Rectal smooth muscle tissue (tissue), 1 donor: ENCODE data around the gene HLCS.

Experiments used
- H3K27ac ChIP-seq: one replicate; pipeline ENCODE4 v1.7.0; 2013; ENCODE audit warnings: low read depth, low read length, inconsistent platforms
- H3K27me3 ChIP-seq: one replicate; pipeline ENCODE4 v1.7.0; 2013; ENCODE audit warnings: low read length; ENCODE audit not compliant: control insufficient read depth, insufficient read depth
- H3K36me3 ChIP-seq: one replicate; pipeline ENCODE4 v1.7.0; 2013; ENCODE audit warnings: low read length; ENCODE audit not compliant: control insufficient read depth, insufficient read depth
- H3K4me1 ChIP-seq: one replicate; pipeline ENCODE4 v1.7.0; 2013; ENCODE audit warnings: low read length; ENCODE audit not compliant: control insufficient read depth, insufficient read depth
- H3K4me3 ChIP-seq: one replicate; pipeline ENCODE4 v1.7.0; 2013; ENCODE audit warnings: low read length
- H3K9ac ChIP-seq: one replicate; pipeline ENCODE4 v1.7.0; 2013; ENCODE audit warnings: low read length

The HLCS gene

GRCh38 chr21:36708286-36709029 lies 258.0 kb downstream of the HLCS start:
- H3K27me3 ChIP-seq, result peaks cover 69% of the 10 kb centered on the region
- no peak overlapping the region for H3K9ac ChIP-seq
- no peaks in the 10 kb centered on the region for H3K36me3 ChIP-seq
- no peaks in the 10 kb centered on the region for H3K4me1 ChIP-seq
- H3K27ac ChIP-seq, result no peak overlapping the region
- peak overlapping the region; percentile 37 for H3K4me3 ChIP-seq

DNA sequence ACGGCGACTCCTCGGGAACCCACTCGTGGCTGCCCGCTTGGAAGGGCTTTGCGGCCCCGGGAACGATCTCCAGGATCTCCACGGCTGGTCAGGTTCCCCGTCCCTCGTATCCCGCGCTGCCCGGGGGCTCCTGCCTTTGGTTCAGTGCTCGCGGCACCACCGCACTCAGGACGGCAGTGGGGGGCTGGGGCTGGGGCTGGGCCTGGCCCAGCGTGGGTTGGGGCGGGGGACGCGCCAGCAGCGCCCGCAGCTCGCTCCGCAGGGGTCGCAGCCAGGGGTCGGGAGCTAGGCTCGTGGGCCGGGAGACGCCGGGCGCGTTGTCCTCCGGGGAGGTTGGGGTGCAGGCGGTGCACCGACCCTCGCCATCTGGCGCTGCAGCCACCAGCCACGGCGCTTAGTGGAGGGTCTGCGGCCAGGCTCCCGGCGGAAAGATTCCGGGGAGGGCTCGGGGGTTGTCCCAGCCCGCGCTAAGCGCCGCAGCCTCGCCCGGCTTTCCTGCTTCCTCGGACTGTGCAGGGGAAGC lies 258.6 kb downstream of the HLCS start:
- H3K4me1 ChIP-seq, result no peaks in the 10 kb centered on the region

DNA sequence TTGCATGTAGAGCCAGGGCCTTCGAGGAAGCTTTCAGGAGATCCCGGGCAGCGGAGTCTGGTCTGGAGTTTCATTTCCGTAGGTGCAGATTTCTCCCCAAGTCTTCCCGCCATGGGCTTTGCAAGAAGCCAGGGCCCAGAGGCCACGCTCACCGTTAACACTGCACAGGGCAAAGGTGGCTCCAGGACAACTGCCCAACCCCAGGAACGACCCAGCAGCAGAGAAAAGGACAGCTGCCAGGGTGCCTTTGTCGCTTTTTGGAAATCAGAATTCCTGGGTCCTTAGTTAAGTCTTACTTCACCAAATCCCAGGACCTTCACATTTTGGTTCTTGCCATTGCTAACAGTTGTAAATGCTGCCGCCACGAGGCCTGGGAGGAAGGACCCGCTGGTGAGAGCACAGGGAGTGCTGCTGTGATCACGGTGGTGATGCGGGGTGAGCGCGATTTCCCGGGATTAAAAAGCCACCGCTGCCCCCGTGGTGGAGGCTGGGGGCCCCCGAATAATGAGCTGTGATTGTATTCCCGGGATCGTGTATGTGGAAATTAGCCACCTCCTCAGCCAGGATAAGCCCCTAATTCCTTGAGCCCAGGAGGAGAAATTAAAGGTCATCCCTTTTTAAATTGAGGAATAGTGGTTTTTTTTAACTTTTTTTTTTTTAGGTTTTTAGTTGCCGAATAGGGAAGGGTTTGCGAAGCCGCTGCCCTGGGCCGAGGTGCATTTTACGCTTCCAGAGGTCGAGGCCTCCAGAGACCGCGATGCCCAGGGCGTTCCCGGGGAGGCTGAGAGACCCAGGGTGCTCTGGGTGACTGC lies 259.3 kb downstream of the HLCS start:
- Histone ChIP-seq H3K4me3 (no peak overlapping the region), H3K9ac (no peak overlapping the region), H3K4me1 (no peaks in the 10 kb centered on the region), H3K27me3 (peaks cover 69% of the 10 kb centered on the region), H3K36me3 (no peaks in the 10 kb centered on the region), H3K27ac (no peak overlapping the region)

More for the DNA sequence above, 258.6 kb downstream of the HLCS start:
- Histone ChIP-seq H3K27me3 (peaks cover 71% of the 10 kb centered on the region), H3K36me3 (no peaks in the 10 kb centered on the region), H3K4me3 (peak overlapping the region; percentile 37), H3K9ac (no peak overlapping the region), H3K27ac (no peak overlapping the region)

DNA sequence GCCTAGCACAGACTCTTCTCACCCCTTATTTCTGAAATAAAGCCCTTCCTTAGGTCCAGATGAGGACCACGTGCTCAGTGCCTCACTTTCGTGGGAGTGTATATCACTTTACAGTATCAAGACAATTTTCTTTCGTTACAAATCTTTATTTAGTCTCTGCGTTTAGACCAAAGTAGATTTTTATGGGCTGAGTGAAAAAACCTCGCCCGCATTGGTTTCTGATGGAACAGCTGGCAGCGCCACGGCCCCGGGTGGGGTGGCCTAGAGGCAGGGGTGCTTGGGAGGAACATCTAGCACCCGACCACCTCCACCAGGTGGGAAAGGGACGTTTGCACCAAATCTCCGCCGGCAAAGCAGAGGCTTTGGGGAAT lies 260.0 kb downstream of the HLCS start:
- H3K4me3 ChIP-seq, result no peak overlapping the region
- no peaks in the 10 kb centered on the region for H3K36me3 ChIP-seq
- no peak overlapping the region for H3K9ac ChIP-seq
- H3K27me3 ChIP-seq, result peaks cover 76% of the 10 kb centered on the region
- no peaks in the 10 kb centered on the region for H3K4me1 ChIP-seq
- no peak overlapping the region for H3K27ac ChIP-seq

DNA sequence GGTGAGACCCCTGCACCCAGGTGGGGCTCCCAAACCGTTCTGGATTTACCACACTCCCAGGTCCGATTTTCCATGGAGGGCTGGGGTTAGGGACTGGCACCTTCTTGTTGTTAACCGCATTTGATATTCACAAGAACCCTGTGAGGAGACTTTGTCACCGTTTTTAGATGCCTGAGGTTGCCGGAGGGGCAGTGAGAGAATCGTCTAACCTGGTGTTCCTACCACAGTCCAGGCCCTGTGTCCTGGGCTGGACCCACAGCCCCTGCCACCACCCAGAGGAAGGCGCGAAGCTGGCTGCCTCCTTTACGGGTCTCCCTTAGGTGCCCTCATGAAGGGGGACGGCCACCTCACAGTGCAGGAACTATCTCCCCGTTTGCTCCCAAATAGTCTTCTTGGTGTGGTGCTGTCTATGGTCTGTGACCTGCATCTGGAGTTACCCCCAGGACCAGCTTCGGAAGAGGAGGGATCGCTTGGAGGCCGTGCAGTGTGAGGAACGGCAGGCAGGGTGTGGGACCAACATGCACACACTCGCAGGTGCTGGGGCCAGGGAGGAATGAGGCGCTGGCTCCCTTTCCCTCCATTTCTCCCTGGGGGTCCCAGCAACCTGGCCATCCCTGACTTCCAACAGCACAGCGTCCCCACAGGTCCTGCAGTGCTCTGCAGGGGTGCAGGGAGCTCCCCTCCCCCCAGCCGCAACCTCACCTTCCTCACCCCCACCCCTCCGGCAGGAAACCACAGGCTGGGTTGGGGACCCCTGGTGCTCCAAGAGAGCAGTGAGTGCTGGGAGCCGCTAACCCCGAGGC lies 260.6 kb downstream of the HLCS start:
- H3K36me3 ChIP-seq, result no peaks in the 10 kb centered on the region
- no peaks in the 10 kb centered on the region for H3K4me1 ChIP-seq
- no peak overlapping the region for H3K27ac ChIP-seq
- peaks cover 77% of the 10 kb centered on the region for H3K27me3 ChIP-seq
- H3K4me3 ChIP-seq, result no peak overlapping the region
- H3K9ac ChIP-seq, result no peak overlapping the region

DNA sequence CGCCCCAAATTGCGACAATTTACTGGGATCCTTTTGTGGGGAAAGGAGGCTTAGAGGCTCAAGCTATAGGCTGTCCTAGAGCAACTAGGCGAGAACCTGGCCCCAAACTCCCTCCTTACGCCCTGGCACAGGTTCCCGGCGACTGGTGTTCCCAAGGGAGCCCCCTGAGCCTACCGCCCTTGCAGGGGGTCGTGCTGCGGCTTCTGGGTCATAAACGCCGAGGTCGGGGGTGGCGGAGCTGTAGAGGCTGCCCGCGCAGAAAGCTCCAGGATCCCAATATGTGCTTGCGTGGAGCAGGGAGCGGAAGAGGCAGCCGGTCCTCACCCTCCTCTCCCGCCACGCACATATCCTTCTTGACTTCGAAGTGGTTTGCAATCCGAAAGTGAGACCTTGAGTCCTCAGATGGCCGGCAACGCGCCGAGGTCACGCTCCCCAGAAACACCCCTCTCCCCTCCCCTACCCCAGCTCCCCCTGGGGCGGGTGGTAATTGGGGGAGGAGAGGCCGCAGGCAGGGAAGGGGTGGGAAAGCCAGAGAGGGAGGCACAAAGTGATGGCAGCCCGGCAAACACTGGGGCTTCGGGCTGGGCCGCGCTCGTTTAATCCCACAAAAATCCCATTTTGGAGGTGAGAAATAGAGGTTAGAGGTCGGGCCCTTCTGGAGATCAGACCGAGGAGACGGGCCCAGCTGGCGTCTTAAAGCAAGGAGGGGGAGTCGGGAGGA lies 261.4 kb downstream of the HLCS start:
- Histone ChIP-seq H3K4me1 (no peaks in the 10 kb centered on the region), H3K27ac (no peak overlapping the region), H3K9ac (no peak overlapping the region), H3K27me3 (peaks cover 81% of the 10 kb centered on the region), H3K36me3 (no peaks in the 10 kb centered on the region), H3K4me3 (peak overlapping the region; percentile 21)

- Histone ChIP-seq H3K4me3 (no peak overlapping the region), H3K4me1 (no peaks in the 10 kb centered on the region), H3K27ac (no peak overlapping the region), H3K9ac (no peak overlapping the region), H3K27me3 (peaks cover 81% of the 10 kb centered on the region), H3K36me3 (no peaks in the 10 kb centered on the region)
Measured at GRCh38 chr21:36704281-36704957, 262.1 kb downstream of the HLCS start.

- no peaks in the 10 kb centered on the region for H3K4me1 ChIP-seq
- no peak overlapping the region for H3K27ac ChIP-seq
- no peak overlapping the region for H3K9ac ChIP-seq
- no peaks in the 10 kb centered on the region for H3K36me3 ChIP-seq
- H3K4me3 ChIP-seq, result no peak overlapping the region
- H3K27me3 ChIP-seq, result peaks cover 82% of the 10 kb centered on the region
Measured at GRCh38 chr21:36703626-36704280, 262.7 kb downstream of the HLCS start.

DNA sequence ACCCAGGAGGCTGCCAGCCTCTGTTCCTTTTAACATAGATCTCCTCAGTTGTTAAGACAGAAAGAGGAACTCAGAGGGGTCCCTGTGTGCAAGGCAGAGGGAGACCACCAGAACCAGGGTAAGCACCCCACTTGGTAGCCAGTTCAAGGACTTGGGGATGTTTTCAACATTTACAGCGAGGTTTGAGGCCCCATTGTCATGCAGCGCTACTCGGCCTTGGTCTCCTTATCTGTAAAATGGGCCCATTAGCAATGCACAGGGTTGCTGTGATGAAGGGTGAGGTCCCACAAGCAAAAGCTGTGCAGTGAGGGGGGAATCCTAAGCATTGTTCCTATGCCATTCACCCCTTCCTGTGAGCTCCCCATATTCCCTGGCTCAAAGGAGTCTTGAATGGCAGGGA lies 263.3 kb downstream of the HLCS start:
- Histone ChIP-seq H3K4me3 (no peak overlapping the region), H3K4me1 (no peaks in the 10 kb centered on the region), H3K36me3 (no peaks in the 10 kb centered on the region), H3K9ac (no peak overlapping the region), H3K27ac (no peak overlapping the region), H3K27me3 (peaks cover 83% of the 10 kb centered on the region)

- Histone ChIP-seq H3K36me3 (no peaks in the 10 kb centered on the region), H3K27me3 (peaks cover 83% of the 10 kb centered on the region), H3K27ac (no peak overlapping the region), H3K4me1 (no peaks in the 10 kb centered on the region), H3K4me3 (no peak overlapping the region), H3K9ac (no peak overlapping the region)
Measured at GRCh38 chr21:36702622-36702968, 263.9 kb downstream of the HLCS start.
